OCI-LY3 (cell line): ENCODE data around the gene CRTC1.

ENCODE experiments used
- H2AFZ ChIP-seq: fragments of 200-600, 300-600 bp; shearing (Covaris generic); 2 replicates; pipeline ENCODE4 v1.6.0; 2014; ENCODE audit warnings: antibody characterized with exemption, low read depth, low read length
- H3K27ac ChIP-seq: fragments of 200-600, 300-600 bp; sonication (generic); 2 replicates; pipeline ENCODE4 v1.5.1; 2014; ENCODE audit warnings: mild to moderate bottlenecking, low read length, moderate library complexity, mixed read lengths
- H3K27me3 ChIP-seq: fragments of 200-600, 300-600 bp; sonication (generic); 2 replicates; pipeline ENCODE4 v1.6.1; 2014; ENCODE audit warnings: low read depth, low read length, mixed read lengths
- H3K36me3 ChIP-seq: fragments of 200-600, 300-600 bp; sonication (generic); replicated peaks from 2 replicates; pipeline ENCODE3; 2014; ENCODE audit warnings: low read depth, low read length, mixed read lengths
- H3K4me1 ChIP-seq: fragments of 300-600, 200-600 bp; sonication (generic); 2 replicates; pipeline ENCODE4 v1.6.1; 2014; ENCODE audit warnings: low read length, mixed read lengths
- H3K4me2 ChIP-seq: fragments of 200-600, 300-600 bp; sonication (generic); 2 replicates; pipeline ENCODE4 v1.6.1; 2014; ENCODE audit warnings: low read length, mixed read lengths
- H3K4me3 ChIP-seq: fragments of 300-600, 200-600 bp; sonication (generic); 2 replicates; pipeline ENCODE4 v1.5.1; 2014; ENCODE audit warnings: antibody characterized with exemption, mild to moderate bottlenecking, low read length, moderate library complexity
- H3K79me2 ChIP-seq: fragments of 300-600, 200-600 bp; shearing (Covaris generic); 2 replicates; pipeline ENCODE4 v1.6.1; 2014; ENCODE audit warnings: mild to moderate bottlenecking, low read length, mixed read lengths
- H3K9ac ChIP-seq: fragments of 300-600, 200-600 bp; shearing (Covaris generic); 2 replicates; pipeline ENCODE4 v1.6.0; 2014; ENCODE audit warnings: mild to moderate bottlenecking, low read length, moderate library complexity
- H3K9me3 ChIP-seq: fragments of 200-600, 300-600 bp; shearing (Covaris generic); 2 replicates; pipeline ENCODE4 v1.6.1; 2014; ENCODE audit warnings: low read length, mixed read lengths; ENCODE audit not compliant: insufficient read depth
- H4K20me1 ChIP-seq: fragments of 200-600, 300-600 bp; sonication (generic); 2 replicates; pipeline ENCODE4 v1.6.1; 2016; ENCODE audit warnings: low read length, mixed read lengths; ENCODE audit not compliant: insufficient read depth
- EZH2phosphoT487 ChIP-seq: fragments of 200-600 bp; shearing (Covaris generic); IDR thresholded peaks from 2 replicates; pipeline ENCODE4 v1.6.1; 2018; ENCODE audit warnings: antibody characterized with exemption, mixed run types, low read depth
- TF ChIP-seq, protein P1 (sequence below): fragments of 200-600, 300-600 bp; sonication (generic); IDR thresholded peaks from 2 replicates; pipeline ENCODE4 v1.5.1; 2014; ENCODE audit warnings: antibody characterized with exemption, low read length, low read depth

The CRTC1 gene

DNA sequence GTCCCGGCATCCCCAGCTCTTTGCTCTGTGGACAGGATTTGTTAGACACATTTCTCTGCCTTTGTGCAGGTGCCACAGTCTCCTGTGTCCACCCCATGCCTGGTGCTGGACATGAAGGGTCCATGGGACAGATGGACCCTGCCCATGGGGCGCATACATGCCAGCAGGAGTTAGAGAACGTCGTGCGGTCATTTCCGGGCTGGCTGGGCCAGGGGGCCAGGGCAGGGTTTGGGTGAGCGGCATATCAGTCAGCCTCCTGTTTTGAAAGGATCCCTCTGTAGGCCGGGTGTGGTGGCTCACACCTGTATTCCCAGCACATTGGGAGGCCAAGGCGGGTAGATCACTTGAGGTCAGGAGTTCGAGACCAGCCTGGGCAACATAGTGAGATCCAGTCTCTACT is 35.7 kb upstream of the CRTC1 start:
- H3K4me2 ChIP-seq: no peak overlapping the region
- no peak overlapping the region for H3K9ac ChIP-seq
- H3K4me3 ChIP-seq: no peak overlapping the region
- H3K27me3 ChIP-seq: no peaks in the 10 kb centered on the region
- H3K79me2 ChIP-seq: peaks cover 19% of the 10 kb centered on the region; the same call in 1 of the 2 replicates
- peaks cover 7% of the 10 kb centered on the region for H3K4me1 ChIP-seq
- H3K9me3 ChIP-seq: no peaks in the 10 kb centered on the region
- no peaks in the 10 kb centered on the region for H3K36me3 ChIP-seq
- no peak overlapping the region for H3K27ac ChIP-seq
- no peak overlapping the region for H2AFZ ChIP-seq
- peaks cover 54% of the 10 kb centered on the region for H4K20me1 ChIP-seq
- TF ChIP-seq, protein P1, sequence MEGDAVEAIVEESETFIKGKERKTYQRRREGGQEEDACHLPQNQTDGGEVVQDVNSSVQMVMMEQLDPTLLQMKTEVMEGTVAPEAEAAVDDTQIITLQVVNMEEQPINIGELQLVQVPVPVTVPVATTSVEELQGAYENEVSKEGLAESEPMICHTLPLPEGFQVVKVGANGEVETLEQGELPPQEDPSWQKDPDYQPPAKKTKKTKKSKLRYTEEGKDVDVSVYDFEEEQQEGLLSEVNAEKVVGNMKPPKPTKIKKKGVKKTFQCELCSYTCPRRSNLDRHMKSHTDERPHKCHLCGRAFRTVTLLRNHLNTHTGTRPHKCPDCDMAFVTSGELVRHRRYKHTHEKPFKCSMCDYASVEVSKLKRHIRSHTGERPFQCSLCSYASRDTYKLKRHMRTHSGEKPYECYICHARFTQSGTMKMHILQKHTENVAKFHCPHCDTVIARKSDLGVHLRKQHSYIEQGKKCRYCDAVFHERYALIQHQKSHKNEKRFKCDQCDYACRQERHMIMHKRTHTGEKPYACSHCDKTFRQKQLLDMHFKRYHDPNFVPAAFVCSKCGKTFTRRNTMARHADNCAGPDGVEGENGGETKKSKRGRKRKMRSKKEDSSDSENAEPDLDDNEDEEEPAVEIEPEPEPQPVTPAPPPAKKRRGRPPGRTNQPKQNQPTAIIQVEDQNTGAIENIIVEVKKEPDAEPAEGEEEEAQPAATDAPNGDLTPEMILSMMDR: no peak
- no peak for TF ChIP-seq EZH2phosphoT487

DNA sequence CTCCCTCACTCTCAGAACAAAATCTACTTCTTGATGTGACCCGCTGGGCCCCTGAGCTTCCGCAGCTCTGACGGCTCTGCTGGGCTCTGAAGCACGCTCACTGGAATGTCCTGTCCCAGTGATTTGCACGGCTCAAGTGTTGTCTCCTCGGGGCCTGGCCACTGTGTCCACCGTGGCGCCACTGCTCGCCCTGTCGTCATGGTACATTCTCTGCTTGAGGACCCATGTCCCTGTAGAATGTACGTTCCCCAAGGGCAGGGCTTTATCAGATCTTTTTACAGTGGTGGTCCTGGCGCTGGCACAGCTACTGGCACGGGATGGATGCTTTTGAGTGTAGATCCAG is 34.5 kb upstream of the CRTC1 start:
- TF ChIP-seq, protein P1: no peak
- no peak for TF ChIP-seq EZH2phosphoT487
- Histone ChIP-seq H3K36me3 (no peaks in the 10 kb centered on the region), H2AFZ (no peak overlapping the region), H3K27me3 (no peaks in the 10 kb centered on the region), H3K4me1 (peaks cover 7% of the 10 kb centered on the region), H3K27ac (no peak overlapping the region), H4K20me1 (peaks cover 52% of the 10 kb centered on the region), H3K4me3 (no peak overlapping the region), H3K9me3 (no peaks in the 10 kb centered on the region), H3K9ac (no peak overlapping the region), H3K79me2 (peaks cover 14% of the 10 kb centered on the region; the same call in 1 of the 2 replicates), H3K4me2 (no peak overlapping the region)

DNA sequence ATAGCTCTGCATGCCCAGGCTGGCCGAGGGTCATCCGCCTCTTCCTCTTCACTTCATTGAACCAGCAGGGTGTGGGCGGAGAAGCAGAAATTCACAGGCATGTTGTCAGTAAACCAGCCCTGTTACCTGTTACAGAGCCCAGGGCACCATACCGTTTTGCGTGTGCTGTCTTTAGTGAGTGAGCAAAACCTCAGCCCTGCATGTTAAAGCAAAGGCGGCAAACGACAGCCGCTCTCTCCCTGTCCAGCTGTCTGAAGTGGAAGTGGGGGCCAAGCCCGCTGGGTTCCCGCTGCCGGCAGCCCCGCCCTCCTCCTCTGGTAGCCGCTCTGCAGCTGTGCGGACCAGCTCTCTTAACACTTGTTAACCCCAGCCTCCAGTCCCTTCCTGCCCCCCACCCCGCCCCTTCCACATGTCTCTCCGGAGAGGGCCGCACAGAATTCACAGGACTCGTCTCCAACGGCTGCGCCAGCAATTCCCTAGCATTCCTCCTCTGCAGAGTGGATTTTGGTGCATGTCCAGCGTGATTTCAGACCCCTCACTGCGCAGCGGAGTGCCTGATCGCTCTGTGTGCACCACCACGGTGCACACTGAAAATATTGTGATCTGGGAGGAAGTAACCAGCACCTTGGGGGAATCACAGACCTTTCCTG is 34.0 kb upstream of the CRTC1 start:
- Histone ChIP-seq H2AFZ (no peak overlapping the region), H4K20me1 (peaks cover 50% of the 10 kb centered on the region), H3K4me1 (peaks cover 2% of the 10 kb centered on the region), H3K4me2 (no peak overlapping the region), H3K79me2 (peaks cover 9% of the 10 kb centered on the region; the same call in 1 of the 2 replicates), H3K9me3 (no peaks in the 10 kb centered on the region), H3K27me3 (no peaks in the 10 kb centered on the region), H3K4me3 (no peak overlapping the region), H3K36me3 (no peaks in the 10 kb centered on the region), H3K27ac (no peak overlapping the region), H3K9ac (no peak overlapping the region)
- TF ChIP-seq, protein P1: no peak
- TF ChIP-seq EZH2phosphoT487: no peak

DNA sequence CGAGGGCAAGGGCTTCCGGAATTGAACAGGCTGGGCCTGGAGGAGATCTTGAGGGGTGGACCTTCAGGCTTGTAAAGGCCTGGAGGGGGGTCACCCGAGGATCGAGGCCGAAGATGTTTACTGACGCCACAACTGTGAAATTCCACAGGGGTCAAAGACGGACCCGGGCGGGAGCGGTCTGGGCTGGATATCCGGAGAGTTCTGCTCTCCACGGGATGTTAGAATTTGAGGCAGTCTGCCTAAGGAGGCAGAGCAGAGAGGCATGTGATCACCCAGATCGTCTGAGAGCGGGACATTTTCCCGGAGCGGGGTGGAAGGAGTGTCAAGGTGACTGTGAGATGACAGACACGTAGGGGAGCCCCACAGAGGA is 33.5 kb upstream of the CRTC1 start:
- H3K9ac ChIP-seq: no peak overlapping the region
- H3K4me1 ChIP-seq: no peaks in the 10 kb centered on the region
- H2AFZ ChIP-seq: no peak overlapping the region
- H3K27ac ChIP-seq: no peak overlapping the region
- no peaks in the 10 kb centered on the region for H3K27me3 ChIP-seq
- TF ChIP-seq, protein P1: no peak
- TF ChIP-seq EZH2phosphoT487: no peak
- no peak overlapping the region for H3K4me3 ChIP-seq
- no peak overlapping the region for H3K4me2 ChIP-seq
- peaks cover 3% of the 10 kb centered on the region; the same call in 1 of the 2 replicates for H3K79me2 ChIP-seq
- no peaks in the 10 kb centered on the region for H3K9me3 ChIP-seq
- H4K20me1 ChIP-seq: peaks cover 50% of the 10 kb centered on the region
- H3K36me3 ChIP-seq: no peaks in the 10 kb centered on the region
